ENCODE data around the gene TNFSF11. TPM values are rescaled to one million over a fixed set of nuclear protein-coding genes. Genes with fewer than 3 reads are reported as not detected.

The TNFSF11 gene
- total RNA-seq, 4 donors from 2014 or later: not detected

DNA sequence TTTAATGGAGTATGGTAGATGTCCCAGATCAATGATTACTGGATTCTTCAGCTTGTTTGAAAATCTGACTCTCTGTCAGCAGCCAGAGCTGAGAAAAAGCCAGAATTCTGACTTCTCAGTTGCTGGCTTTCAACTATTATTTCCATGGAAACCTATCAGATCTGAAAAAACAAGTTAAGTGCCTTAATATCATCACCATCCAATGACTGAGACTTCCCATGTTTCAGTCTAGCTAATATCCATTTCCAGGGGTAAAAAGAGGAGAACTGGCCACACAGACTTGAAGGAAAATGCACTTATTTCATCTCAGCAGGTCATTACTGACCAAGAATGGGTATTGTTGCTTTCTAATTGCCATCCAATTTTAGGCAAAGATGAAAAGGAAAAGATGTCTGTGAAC lies 75.2 kb downstream of the TNFSF11 start:
- Histone ChIP-seq H3K4me1 (no peaks in the 10 kb centered on the region), H3K27ac (no peak overlapping the region), H3K27me3 (no peaks in the 10 kb centered on the region), H3K36me3 (no peaks in the 10 kb centered on the region), H3K9me3 (no peaks in the 10 kb centered on the region), H3K4me3 (no peak overlapping the region)
- no peak for TF ChIP-seq EP300 (IDR thresholded peaks at IDR 0.05)
- no peak for TF ChIP-seq POLR2A (IDR thresholded peaks at IDR 0.05)
- no peak for DNase-seq (ENCODE audit: low spot score in 2 of 2)

DNA sequence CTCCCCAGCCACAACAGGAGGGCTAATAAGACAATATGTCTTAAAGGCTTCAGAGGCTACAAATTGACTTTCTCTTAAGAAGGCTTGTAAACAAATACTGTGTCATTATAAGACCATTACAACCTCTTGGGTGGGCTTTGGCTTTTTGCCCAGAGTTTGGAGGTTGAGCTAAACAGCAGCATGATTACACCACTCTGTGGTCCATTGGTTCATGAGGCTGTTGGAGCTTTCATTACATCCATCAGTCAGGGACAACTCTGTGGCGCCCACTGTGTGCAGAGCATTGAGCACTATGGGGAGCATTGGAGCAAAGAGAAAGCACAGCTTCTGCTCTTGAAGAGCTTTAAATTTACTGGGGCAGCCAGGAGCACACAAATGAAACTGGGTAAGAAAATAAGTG lies 75.9 kb downstream of the TNFSF11 start:
- H3K27me3 ChIP-seq: peaks cover 0 to 4% of the 10 kb centered on the region in 2 donors
- H3K4me3 ChIP-seq: no peak overlapping the region
- no peak for TF ChIP-seq POLR2A (IDR thresholded peaks at IDR 0.05)
- no peak for TF ChIP-seq CTCF (IDR thresholded peaks at IDR 0.05)
- TF ChIP-seq EP300 (IDR thresholded peaks at IDR 0.05): no peak
- no peaks in the 10 kb centered on the region for H3K4me1 ChIP-seq
- no peak for DNase-seq (ENCODE audit: low spot score in 2 of 2)
- no peak overlapping the region for H3K27ac ChIP-seq
- H3K9me3 ChIP-seq: no peaks in the 10 kb centered on the region
- H3K36me3 ChIP-seq: no peaks in the 10 kb centered on the region
- 63% methylated on average over 1 of the region's 1 CpG for WGBS, 2 donors

GRCh38 chr13:42650506-42650905 lies 76.6 kb downstream of the TNFSF11 start:
- no peaks in the 10 kb centered on the region for H3K36me3 ChIP-seq
- no peak overlapping the region for H3K4me3 ChIP-seq
- no peak for TF ChIP-seq CTCF (IDR thresholded peaks at IDR 0.05)
- TF ChIP-seq POLR2A (IDR thresholded peaks at IDR 0.05): no peak
- no peak for TF ChIP-seq EP300 (IDR thresholded peaks at IDR 0.05)
- DNase-seq (ENCODE audit: low spot score in 2 of 2): no peak
- WGBS, 2 donors: 53 to 56% methylated on average over 3 of the region's 3 CpGs
- H3K27me3 ChIP-seq: peaks cover 0 to 4% of the 10 kb centered on the region in 2 donors
- no peak overlapping the region for H3K27ac ChIP-seq
- no peaks in the 10 kb centered on the region for H3K4me1 ChIP-seq
- no peaks in the 10 kb centered on the region for H3K9me3 ChIP-seq

GRCh38 chr13:42651936-42652641 lies 78.1 kb downstream of the TNFSF11 start:
- peaks cover 0 to 4% of the 10 kb centered on the region in 2 donors for H3K27me3 ChIP-seq
- no peak overlapping the region for H3K27ac ChIP-seq
- 90 to 93% methylated on average over 6 of the region's 6 CpGs for WGBS, 2 donors
- H3K9me3 ChIP-seq: no peaks in the 10 kb centered on the region
- H3K36me3 ChIP-seq: no peaks in the 10 kb centered on the region
- no peak overlapping the region for H3K4me3 ChIP-seq
- no peaks in the 10 kb centered on the region for H3K4me1 ChIP-seq
- TF ChIP-seq CTCF (IDR thresholded peaks at IDR 0.05) (no peak), EP300 (IDR thresholded peaks at IDR 0.05) (no peak), POLR2A (IDR thresholded peaks at IDR 0.05) (no peak)
- DNase-seq (ENCODE audit: low spot score in 2 of 2): no peak

DNA sequence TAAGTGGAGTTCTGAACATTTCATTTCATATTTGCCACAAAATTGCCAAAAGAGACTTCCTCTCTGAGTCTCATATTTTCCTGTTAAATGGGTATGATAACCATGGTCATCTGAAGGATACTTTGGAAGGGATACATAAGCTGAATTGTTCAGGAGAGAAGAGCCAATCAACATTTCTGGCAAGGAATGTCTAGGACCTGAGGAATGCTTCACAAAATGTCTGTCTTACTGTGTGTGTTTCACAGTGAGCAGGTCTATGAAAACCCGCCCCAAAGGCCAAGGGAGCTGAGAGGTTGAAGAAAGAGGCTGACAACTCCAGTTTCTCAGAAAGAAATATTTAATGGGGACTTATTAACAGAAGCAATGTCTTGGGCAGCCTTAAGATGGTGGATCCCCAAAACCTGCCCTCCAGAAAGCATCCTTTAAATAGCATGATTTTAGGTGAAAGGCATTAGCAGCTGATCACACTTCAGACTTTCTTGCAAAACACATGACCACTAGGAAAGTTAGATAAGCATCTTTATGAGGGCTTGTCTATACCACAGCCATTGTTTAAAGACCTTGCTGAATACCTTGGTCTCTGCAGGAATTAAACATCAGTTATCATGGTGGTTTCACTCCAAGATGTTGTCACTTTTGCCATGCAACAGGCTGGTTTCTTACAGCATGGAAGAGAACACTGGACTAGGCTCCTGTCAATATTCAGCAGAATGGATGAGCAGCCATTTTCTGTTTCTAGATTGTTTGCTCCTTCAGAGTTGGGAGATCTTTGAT lies 78.9 kb downstream of the TNFSF11 start:
- Histone ChIP-seq H3K4me3 (no peak overlapping the region), H3K36me3 (no peaks in the 10 kb centered on the region), H3K27me3 (peaks cover 0 to 4% of the 10 kb centered on the region in 2 donors), H3K9me3 (no peaks in the 10 kb centered on the region), H3K27ac (no peak overlapping the region), H3K4me1 (no peaks in the 10 kb centered on the region)
- TF ChIP-seq POLR2A (IDR thresholded peaks at IDR 0.05) (no peak), CTCF (IDR thresholded peaks at IDR 0.05) (no peak), EP300 (IDR thresholded peaks at IDR 0.05) (no peak)
- no peak for DNase-seq (ENCODE audit: low spot score in 2 of 2)
- WGBS, 2 donors: 88 to 89% methylated on average over 1 of the region's 1 CpG
